GM19468 (cell line): Measurements from ENCODE around the gene LRIG2.

Source experiments
- ATAC-seq: cut with Tn5 transposase; IDR thresholded peaks from one replicate; pipeline ENCODE4 v1.9.1; 2021; ENCODE audit warnings: mild to moderate bottlenecking, moderate library complexity, moderate number of reproducible peaks; ENCODE audit not compliant: unreplicated experiment; ENCODE audit errors: extremely low read depth

The LRIG2 gene

DNA sequence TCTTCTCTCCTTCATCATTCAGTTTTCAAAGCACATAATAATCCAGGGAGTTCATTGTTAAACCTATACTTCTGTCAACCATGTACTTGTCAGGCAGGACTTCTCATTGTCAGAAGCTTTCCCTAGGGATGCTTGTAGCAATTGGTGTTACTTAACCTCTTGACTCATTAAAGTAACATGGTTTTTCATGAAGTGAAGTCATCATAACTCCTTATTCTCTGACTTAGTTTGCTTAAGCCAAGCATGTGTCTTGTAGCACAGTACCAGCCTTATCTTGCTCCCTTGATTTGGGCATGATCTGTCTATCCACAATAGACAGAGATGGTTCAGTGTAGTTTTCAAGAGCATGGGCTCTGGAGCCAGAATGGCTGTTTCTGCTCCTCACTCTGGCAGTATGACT is 45.3 kb downstream of the LRIG2 start:
- ATAC-seq, result no peak

DNA sequence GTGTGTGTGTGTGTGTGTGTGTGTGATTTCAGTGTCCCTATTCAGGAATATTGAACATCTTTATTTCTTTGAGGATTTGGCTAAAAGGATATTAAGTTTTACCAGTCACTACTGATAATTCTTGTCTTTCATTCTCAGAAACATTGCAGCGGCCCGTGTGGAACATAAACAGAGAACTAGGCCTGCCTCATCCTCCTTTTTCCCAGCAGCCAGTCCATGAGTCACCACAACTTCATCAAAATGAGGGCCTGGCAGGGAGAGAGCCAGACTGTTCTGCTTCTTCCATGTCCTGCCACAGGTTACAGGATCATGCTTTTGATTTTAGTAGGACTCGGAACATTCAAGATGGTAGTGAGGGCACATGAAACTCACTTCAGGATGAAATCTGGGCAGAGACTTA is 50.7 kb downstream of the LRIG2 start:
- ATAC-seq, result no peak

DNA sequence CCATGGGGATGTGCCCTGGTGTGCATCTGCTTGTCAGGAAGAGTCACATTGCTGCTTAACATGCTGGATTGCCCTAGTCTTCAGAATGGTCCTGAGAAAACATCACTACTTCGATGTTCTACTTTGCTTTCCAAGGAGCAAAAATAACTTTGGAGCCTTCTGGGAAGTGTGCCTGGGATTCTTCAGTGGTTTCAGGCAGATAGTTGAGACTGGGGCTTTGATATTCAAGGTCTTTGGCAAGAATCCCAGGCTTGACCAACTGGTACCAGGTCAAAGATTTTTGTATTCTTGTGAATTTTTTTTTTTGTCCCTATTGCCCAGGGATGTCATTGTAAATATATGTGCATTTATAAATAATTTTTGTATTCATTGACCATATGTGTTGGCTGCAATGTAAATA is 51.4 kb downstream of the LRIG2 start:
- no peak for ATAC-seq

- no peak for ATAC-seq
Observed at GRCh38 chr1:113125517-113125916, 52.5 kb downstream of the LRIG2 start.

GRCh38 chr1:113126207-113126606 is 53.2 kb downstream of the LRIG2 start:
- ATAC-seq, result no peak

DNA sequence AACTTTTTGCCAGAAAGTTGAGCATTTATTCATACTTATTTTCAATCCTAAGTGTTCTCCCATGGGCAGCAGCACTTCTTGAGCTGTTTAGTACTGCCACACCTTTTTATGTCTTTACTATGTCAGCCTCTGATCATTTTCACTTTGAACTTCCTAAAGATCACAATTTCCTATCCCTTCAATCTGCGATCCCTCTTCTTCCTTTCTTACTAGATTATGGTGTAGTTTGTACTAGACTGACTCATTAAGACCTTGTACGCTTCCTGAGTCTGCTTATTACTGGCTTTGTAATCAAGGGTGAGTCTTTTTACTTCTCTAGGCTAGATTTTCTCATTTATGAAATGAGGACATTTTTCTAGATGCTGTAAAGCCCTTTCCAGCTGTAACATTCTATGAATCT is 55.1 kb downstream of the LRIG2 start:
- ATAC-seq, result no peak

DNA sequence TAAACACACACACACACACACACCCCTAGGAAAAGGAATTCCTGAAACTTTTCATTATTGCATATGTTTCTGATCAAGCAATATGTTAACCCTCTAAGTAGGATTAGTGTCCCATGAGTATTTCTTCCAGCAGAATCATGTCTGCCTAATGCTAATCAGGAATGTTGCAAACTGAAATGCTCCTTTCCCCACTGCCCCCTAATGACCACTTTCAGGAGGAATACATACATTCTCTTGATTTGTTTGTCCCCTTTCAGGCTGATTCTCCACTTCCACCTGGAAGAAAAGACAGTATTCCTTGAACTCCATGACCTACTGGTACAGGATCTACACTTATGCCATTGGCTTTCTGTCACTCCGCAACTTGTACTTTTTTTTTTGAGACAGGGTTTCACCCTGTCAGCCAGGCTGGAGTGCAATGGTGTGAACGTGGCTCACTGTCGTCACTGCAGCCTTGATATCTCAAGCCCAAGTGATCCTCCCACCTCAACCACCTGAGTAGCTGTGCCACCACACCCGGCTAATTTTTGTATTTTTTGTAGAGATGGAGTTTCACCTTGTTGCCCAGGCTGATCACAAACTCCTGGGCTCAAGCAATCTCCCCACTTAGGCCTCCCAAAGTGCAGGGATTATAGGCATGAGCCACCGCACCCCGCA is 56.7 kb downstream of the LRIG2 start:
- ATAC-seq, result no peak

- no peak for ATAC-seq
Observed at GRCh38 chr1:113133038-113133437, 60.0 kb downstream of the LRIG2 start.

- ATAC-seq, result no peak
Observed at GRCh38 chr1:113133759-113134158, 60.8 kb downstream of the LRIG2 start.

DNA sequence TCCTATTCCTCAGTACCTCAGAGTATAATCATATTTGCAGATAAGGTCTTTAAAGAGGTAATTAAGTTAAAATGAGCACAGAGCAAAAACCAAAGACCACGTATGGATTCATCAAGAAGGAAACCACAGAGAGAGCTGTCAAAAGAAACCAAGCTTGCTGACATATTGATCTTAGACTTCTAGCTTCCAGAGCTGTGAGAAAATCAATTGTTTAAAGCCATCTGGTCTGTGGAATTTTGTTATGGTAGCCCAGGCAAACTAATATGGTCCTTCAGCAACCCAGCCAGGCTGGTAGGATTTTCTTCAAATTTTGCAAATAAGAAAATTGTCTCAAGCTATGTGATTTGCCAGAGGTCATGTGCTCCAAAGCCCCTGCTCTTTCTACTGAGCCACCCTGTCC is 62.5 kb downstream of the LRIG2 start:
- no peak for ATAC-seq

DNA sequence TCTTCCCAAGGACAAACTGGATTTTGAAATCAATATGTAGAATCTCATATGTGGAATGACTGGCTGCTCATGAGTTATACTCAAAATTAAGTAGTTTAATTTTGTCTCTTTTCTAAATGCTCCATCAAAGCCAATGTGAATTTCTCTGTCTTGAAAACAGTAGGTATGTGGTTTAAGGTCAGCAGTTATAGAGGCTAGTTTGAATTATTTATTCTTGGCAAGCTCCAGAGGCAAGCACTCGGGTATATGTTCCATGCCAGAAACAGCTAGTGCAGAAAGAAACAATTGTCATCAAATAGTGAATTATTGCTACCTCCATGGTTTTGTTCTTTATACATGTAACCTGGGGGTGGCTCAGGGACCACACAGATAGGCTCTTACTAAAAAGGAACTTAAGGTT is 63.5 kb downstream of the LRIG2 start:
- no peak for ATAC-seq

GRCh38 chr1:113137563-113137962 is 64.6 kb downstream of the LRIG2 start:
- no peak for ATAC-seq

GRCh38 chr1:113138778-113139177 is 65.8 kb downstream of the LRIG2 start:
- ATAC-seq, result no peak

DNA sequence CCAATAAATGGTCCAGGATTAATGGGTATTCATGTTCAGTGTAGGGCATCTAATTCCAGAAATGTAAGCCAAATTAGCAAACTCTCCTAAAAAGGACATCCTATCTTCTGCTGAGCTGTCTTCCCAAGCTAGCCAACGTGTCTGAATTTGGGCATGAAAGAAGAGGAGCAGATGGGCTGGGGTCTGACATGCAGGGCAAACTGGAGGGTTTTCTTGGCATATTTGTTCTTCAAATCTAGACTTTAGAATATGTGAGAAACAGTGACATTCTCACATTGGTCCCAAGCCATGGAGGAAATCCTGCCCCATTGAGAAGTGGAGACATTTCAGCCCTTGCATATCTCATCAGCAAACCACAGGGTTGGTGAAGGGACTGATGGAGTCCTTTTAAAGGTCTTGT is 67.2 kb downstream of the LRIG2 start:
- no peak for ATAC-seq

- ATAC-seq, result no peak
Observed at GRCh38 chr1:113140588-113141446, 67.8 kb downstream of the LRIG2 start.

- ATAC-seq, result no peak
Observed at GRCh38 chr1:113141650-113142473, 68.9 kb downstream of the LRIG2 start.

- no peak for ATAC-seq
Observed at GRCh38 chr1:113142791-113143190, 69.8 kb downstream of the LRIG2 start.

DNA sequence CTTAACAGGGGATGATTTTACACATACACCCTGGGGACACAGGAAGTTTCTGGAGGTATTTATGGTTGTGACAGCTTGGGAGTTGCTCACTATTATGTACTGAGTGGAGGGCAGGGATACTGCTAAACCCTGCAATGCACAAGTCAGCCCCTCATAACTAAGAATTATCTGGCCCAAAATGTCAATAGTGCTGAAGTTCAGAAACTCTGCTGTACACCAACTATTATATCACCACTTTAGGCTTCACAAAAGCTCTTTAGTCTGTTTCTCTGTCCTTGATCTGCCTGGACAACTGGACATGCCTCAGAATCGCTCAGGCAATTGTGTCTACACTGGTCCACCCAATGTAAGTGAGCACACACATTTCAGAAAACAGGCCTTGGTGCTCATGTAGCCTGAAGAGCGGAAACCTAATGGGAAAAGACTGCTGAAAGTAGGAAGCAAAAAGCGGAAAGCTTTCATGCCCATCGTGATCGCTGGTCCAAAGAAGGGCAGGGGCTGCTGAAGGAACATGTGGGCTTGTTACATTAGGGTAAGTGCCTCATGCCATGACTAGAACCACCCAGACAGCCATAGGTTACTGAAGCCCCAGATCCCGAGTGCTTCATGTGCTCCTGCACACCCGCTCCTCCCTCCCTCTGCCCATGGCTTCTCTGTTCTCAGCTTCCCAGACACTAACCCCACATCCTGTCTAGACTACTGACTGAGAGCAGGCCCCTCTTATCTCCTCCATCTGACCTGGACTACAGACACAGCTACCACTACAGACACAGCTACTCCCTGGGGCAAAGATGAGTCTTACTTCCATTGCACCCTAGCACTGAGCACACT is 73.5 kb downstream of the LRIG2 start:
- ATAC-seq, result no peak

DNA sequence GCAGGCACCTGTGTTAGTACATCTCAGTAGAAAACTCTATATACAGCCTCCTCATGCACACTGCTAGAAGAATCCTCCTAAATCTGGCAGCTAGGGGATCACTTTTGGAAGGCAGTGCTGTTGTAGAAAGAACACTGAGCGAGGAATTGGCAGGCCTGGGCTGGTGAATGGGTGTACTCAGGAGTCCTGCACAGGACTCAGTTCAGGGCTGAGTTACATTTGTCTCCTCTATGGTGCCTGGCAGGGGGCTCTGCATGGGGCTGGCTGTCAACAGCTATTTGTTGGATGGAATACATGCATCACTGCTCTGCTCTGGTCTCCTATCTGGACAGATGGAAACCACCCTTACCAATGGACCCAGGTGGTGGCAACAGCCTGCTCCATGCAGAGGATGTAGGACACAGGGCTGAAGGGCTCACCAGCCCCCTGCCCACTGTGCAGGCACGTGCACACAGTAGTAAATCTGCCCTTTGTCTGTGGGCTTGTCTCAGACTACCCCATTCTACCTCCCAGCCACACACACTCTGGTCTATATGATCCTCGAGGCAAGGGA is 74.2 kb downstream of the LRIG2 start:
- no peak for ATAC-seq

DNA sequence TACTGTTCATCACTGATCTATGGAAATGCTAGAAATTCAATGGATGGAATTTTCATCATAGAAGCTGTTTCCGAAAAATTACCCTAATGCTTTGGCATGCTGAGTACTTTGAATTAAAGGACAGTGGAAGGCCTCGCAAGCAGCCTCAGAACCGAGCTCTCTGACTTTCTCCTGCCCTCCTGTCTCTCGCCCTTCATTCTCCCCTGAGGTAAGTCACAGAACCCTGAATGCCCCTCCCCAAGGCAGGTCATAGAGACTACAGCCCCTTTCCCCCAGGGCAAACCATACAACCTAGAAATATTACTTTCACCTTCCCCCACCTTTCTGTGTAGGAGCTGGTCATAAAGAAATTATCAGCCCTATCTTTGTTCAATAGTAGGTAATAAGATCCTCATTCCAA is 74.8 kb downstream of the LRIG2 start:
- no peak for ATAC-seq
